ENCODE measurements around the gene ANGPTL4.

ANGPTL4 gene

GRCh38 chr19:8388612-8388958 lies 24.6 kb downstream of the ANGPTL4 start:
- no peak overlapping the region for H3K4me3 ChIP-seq (ENCODE audit: low read depth, low read length)
- TF ChIP-seq, protein P1, sequence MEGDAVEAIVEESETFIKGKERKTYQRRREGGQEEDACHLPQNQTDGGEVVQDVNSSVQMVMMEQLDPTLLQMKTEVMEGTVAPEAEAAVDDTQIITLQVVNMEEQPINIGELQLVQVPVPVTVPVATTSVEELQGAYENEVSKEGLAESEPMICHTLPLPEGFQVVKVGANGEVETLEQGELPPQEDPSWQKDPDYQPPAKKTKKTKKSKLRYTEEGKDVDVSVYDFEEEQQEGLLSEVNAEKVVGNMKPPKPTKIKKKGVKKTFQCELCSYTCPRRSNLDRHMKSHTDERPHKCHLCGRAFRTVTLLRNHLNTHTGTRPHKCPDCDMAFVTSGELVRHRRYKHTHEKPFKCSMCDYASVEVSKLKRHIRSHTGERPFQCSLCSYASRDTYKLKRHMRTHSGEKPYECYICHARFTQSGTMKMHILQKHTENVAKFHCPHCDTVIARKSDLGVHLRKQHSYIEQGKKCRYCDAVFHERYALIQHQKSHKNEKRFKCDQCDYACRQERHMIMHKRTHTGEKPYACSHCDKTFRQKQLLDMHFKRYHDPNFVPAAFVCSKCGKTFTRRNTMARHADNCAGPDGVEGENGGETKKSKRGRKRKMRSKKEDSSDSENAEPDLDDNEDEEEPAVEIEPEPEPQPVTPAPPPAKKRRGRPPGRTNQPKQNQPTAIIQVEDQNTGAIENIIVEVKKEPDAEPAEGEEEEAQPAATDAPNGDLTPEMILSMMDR (IDR thresholded peaks at IDR 0.05; ENCODE audit: low read depth, low read length): no peak
- H3K27me3 ChIP-seq (ENCODE audit: insufficient read depth, low read depth, severe bottlenecking): no peaks in the 10 kb centered on the region
- H3K9me3 ChIP-seq (ENCODE audit: severe bottlenecking): no peaks in the 10 kb centered on the region
- DNase-seq: no peak
- H3K27ac ChIP-seq: no peak overlapping the region
- peaks cover 9% of the 10 kb centered on the region for H3K36me3 ChIP-seq

DNA sequence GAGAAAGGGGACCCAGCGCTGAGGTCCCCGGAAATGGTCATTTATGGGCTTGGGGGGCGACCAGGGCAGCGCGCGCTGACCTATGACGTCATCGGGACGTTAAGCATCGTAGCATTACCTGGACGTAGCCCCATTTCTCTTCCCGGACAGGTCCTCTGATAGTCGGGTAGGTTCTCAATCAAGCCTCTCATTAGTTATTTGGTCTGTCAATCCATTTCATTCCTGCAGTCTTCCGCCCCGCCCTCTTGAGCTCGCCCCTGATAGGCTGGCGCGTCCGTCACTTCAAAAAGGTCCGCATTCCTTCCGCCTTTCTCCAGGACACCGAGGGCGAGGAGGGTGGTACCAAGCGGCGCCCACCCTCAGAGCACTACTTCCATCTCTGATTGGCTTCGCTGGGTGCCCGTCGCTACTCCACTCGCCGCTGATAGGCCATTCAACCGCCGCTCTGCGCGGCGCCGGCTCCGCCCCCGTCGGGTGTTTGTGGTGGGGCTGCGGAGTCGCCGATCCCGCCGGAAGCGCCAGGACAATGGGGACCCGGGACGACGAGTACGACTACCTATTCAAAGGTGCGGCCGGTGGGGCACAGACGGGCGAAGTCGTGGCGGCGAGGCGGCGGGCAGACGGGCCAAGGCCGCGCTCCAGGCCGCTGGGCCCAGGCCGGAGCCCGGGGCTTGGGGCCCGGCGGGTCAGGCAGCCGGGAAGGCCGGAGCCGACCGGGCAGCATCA lies 26.1 kb downstream of the ANGPTL4 start, which contains the start of gene RAB11B:
Gene RAB11B (plus strand): TSS at position 470 of the 726 bp plus-strand sequence. CDS start 57 bp downstream, at position 527.
- Histone ChIP-seq H3K9me3 (ENCODE audit: severe bottlenecking) (no peaks in the 10 kb centered on the region), H3K27ac (peak within 1 kb of the TSS; percentile 99), H3K4me3 (ENCODE audit: low read depth, low read length) (peak within 1 kb of the TSS; percentile 60), H3K27me3 (ENCODE audit: insufficient read depth, low read depth, severe bottlenecking) (no peaks in the 10 kb centered on the region), H3K36me3 (peaks cover 9% of the 10 kb centered on the region)
- DNase-seq: peak; percentile 99
- TF ChIP-seq, protein P1 (IDR thresholded peaks at IDR 0.05; ENCODE audit: low read depth, low read length): no peak

DNA sequence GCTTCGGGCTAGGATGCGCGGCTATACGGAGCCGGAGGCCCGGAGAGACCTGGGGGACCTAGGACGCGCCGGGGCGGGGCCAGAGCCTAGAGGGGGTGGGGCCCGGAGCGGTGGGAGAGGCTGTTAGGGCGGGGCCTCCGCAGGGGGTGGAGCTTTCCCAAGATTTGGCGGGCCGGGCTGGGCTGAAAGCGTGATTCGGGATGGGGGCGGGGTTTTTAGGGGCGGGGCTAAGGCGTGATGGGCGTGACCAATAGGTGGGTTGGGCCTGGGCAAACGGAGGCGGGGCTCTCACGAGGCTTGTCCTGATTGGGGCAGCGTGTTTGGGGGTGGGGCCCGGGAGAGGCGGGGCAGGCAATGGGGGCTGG lies 26.6 kb downstream of the ANGPTL4 start:
- H3K27ac ChIP-seq: peak overlapping the region; percentile 99
- H3K9me3 ChIP-seq (ENCODE audit: severe bottlenecking): no peaks in the 10 kb centered on the region
- peaks cover 13% of the 10 kb centered on the region for H3K36me3 ChIP-seq
- peak overlapping the region; percentile 60 for H3K4me3 ChIP-seq (ENCODE audit: low read depth, low read length)
- peak; percentile 95 for DNase-seq
- no peaks in the 10 kb centered on the region for H3K27me3 ChIP-seq (ENCODE audit: insufficient read depth, low read depth, severe bottlenecking)
- TF ChIP-seq, protein P1 (IDR thresholded peaks at IDR 0.05; ENCODE audit: low read depth, low read length): no peak

DNA sequence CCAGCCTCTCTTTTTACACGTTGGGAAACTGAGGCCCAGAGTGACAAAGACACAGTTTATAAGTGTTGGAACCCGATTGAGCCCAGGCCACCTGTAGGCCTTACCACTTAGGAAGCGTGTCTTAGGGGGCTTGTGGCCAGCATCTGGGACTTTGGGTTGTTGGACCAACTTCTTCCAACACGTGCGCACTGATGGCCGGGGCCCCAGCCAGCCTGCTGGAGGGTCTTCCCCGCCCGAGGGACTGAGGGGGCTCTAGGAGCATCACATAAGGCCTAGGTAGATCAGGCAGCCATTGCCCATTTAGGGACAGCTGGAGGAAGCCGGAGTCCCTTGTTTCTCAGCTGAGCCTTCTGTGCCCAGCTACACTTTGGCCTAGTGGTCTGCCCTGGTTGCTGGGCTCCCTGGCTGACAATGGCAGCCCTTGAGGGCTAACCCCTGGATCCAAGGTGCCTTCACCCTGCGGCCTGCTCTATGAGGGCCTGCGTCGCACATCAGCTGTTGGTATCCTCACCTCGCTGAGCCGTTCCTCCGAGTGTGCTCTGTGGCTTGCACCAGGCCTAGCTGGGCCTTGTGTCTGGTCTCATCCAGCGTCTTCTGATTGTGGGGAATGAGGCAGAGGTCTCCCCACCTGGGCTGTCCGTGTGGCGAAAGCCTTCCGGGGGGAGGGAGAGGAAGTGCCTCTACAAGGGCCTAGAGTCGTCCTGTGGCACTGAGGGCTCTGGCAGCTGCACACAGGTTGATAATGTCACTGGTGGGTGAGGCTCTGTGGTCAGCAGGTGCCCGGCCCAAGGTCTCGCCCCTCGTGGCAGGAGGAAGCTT lies 27.5 kb downstream of the ANGPTL4 start:
- TF ChIP-seq, protein P1 (IDR thresholded peaks at IDR 0.05; ENCODE audit: low read depth, low read length): no peak
- H3K27ac ChIP-seq: no peak overlapping the region
- peaks cover 20% of the 10 kb centered on the region for H3K36me3 ChIP-seq
- H3K4me3 ChIP-seq (ENCODE audit: low read depth, low read length): no peak overlapping the region
- H3K27me3 ChIP-seq (ENCODE audit: insufficient read depth, low read depth, severe bottlenecking): no peaks in the 10 kb centered on the region
- H3K9me3 ChIP-seq (ENCODE audit: severe bottlenecking): no peaks in the 10 kb centered on the region
- no peak for DNase-seq

DNA sequence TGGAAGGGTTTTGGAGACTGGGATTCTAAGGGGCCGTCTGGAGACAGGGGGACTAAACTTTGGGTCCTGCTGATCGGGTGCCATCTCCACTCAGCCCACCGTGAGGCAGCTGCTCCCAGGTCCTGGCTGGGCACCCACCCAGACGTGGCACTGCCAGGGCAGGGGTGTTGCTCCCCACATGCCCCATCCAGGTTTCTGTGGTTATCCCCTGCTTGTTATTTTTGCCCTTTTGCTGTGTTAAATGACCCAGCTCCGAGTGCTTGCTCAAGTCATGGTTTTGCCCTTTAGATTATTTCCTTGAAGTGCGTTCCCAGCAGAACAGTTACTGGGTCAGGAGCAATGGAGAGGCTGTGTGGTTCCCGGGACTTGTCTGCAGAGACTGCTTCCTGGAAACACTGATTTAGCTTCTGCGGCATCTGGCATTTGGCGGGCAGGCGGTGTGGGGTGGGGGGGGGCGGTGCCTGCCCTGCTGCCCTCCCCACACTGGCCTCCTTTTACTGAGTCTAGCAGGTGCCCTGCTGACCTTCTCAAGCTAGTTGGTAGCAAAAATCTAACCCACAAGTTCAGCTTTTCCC lies 28.1 kb downstream of the ANGPTL4 start:
- no peak for DNase-seq
- Histone ChIP-seq H3K9me3 (ENCODE audit: severe bottlenecking) (no peaks in the 10 kb centered on the region), H3K36me3 (peaks cover 17% of the 10 kb centered on the region), H3K27ac (no peak overlapping the region), H3K4me3 (ENCODE audit: low read depth, low read length) (no peak overlapping the region), H3K27me3 (ENCODE audit: insufficient read depth, low read depth, severe bottlenecking) (no peaks in the 10 kb centered on the region)
- TF ChIP-seq, protein P1 (IDR thresholded peaks at IDR 0.05; ENCODE audit: low read depth, low read length): no peak
